Nephron (organoid): Measurements from ENCODE around the gene DPM2.

ENCODE experiments used
- H3K27ac Mint-ChIP-seq, 3 experiments: 2 replicates each; pipeline ENCODE4 v1.8.0; 2020; ENCODE audit warnings: mixed read lengths in 3 of 3, mild to moderate bottlenecking in 2 of 3, moderate library complexity in 1 of 3
- H3K27me3 Mint-ChIP-seq: 2 replicates; pipeline ENCODE4 v1.8.0; 2021; ENCODE audit warnings: low read depth, mild to moderate bottlenecking, moderate library complexity, mixed read lengths
- H3K36me3 Mint-ChIP-seq: 2 replicates; pipeline ENCODE4 v1.8.0; 2020; ENCODE audit warnings: low read depth, mixed read lengths
- H3K4me1 Mint-ChIP-seq: 2 replicates; pipeline ENCODE4 v1.8.0; 2020; ENCODE audit warnings: mixed read lengths
- H3K4me3 Mint-ChIP-seq, 3 experiments: 2 replicates each; pipeline ENCODE4 v1.8.0; 2020; ENCODE audit warnings: mild to moderate bottlenecking in 3 of 3, mixed read lengths in 3 of 3, moderate library complexity in 2 of 3
- H3K9me3 Mint-ChIP-seq: 2 replicates; pipeline ENCODE4 v1.8.0; 2020; ENCODE audit warnings: mixed read lengths
- TF ChIP-seq, protein P1 (sequence below), 3 experiments: fragments of 200-600 bp; sonication (generic); IDR thresholded peaks; one replicate each; pipeline ENCODE4 v1.5.0; 2021; ENCODE audit warnings: antibody characterized with exemption in 3 of 3; ENCODE audit not compliant: unreplicated experiment in 3 of 3

Gene DPM2

DNA sequence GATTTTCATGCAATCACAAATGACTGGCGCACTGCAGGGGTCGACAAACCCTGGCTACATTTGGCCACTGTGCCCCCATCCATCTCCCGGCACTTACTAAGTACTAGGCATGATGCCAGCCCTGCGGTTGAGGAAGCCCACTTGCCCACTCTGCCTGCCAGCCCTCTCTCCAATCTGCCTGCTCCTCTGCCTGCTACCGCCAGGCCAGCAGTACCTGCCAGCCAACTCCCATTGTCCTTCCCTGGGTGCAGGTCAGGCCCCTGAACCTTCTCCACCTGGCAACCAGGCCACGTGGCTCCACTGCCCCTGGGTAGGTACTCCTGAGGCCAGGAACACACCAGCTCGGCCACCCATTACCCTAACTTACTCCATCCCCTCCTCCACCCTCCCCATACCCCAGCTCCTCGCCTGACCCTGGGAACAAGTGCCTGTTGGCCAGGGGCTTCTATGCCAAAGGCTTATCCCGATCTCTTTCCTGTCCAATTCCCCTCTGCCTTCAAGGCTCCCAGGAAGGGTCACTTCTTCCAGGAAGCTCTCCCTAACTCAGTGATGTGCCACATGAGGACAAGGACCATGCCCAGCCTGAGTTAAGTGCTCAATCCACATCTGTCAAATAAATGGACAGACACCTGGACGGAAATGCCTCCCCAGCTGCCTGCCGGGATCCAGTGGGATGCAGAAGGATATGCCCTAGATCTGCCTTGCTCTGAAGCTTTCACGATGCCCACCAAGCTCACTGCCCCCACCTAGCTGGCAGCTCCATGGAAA lies 36.5 kb upstream of the DPM2 start:
- TF ChIP-seq, protein P1, sequence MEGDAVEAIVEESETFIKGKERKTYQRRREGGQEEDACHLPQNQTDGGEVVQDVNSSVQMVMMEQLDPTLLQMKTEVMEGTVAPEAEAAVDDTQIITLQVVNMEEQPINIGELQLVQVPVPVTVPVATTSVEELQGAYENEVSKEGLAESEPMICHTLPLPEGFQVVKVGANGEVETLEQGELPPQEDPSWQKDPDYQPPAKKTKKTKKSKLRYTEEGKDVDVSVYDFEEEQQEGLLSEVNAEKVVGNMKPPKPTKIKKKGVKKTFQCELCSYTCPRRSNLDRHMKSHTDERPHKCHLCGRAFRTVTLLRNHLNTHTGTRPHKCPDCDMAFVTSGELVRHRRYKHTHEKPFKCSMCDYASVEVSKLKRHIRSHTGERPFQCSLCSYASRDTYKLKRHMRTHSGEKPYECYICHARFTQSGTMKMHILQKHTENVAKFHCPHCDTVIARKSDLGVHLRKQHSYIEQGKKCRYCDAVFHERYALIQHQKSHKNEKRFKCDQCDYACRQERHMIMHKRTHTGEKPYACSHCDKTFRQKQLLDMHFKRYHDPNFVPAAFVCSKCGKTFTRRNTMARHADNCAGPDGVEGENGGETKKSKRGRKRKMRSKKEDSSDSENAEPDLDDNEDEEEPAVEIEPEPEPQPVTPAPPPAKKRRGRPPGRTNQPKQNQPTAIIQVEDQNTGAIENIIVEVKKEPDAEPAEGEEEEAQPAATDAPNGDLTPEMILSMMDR (IDR thresholded peaks at IDR 0.05; ENCODE audit: unreplicated experiment in 3 of 3): no peak
- Mint-ChIP-seq H3K36me3 (no peaks in the 10 kb centered on the region), H3K27ac (peak overlapping the region in 2 of 3 experiments; percentile 56 to 72), H3K4me1 (peaks cover 89% of the 10 kb centered on the region), H3K4me3 (peak overlapping the region; percentile 26 to 62 (median 42)), H3K9me3 (no peaks in the 10 kb centered on the region), H3K27me3 (no peaks in the 10 kb centered on the region)

DNA sequence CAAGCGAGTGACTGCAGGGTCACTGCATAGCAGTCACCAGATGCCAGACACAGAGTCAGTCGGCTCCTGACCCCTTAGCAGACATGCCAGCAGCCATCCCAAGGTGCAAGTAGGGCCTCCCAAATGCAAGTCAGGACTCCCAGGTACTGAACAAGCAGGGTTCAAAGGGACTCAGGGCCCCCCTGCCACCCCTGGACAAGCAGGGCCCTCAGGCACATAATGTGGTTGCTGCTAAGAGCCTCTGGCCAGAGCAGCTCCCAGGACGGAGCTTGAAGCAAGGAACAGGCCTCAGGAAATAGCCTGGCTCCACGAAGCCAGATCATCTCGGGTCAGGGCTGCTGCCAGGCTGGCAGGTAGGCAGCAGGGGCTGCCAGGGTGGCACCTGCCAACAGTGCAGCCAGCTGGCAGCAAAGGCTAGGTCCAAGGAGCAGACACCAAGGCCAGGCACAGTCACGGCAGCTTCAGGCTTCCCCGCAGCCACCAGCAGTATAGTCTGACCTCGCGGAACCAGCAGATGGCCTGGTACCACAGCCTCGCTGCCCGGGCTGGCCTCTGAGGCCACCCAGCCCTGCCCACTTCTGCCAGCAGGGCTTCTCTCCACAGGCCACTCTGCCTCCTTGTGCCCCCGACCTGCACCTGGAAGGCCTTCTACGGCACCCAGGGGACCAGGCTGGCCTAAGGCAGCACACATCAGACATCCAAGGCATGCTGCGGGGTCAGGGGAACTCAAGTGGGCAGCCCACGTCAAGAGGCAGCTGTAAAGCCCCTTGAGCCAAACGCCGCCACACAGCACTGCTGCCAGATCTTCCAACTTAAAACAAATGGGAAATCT lies 35.7 kb upstream of the DPM2 start:
- H3K27me3 Mint-ChIP-seq: no peaks in the 10 kb centered on the region
- TF ChIP-seq, protein P1 (IDR thresholded peaks at IDR 0.05; ENCODE audit: unreplicated experiment in 3 of 3): no peak

DNA sequence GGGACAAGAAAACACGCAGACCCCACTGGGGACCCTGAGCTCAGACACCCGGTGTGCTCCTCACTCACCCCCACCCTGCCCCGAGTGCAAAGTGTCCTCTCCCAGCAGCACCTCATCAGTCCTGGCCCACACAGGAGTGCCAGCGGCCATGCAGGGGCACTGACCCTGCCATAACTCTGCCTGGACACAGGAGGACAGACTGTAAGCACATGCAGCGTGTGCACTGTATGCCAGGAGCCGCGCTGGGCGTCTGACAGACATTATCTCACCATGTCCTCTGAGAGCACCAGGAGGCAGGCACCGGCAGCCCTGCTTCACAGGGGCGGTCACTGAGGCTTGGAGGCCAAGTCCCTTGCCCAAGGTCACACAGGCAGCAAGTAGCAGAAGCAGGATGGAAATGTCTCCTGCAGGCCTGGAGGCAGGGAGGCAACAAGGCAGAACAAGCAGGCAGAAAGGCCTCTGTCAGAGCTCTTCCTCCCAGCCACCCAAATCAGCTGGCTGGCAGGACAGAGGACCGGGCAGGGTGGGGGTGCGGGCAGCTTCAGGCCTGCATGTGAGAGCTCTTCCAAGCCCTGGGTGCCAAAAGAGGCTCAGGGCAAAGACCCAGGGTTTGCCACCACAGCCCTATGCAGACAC lies 34.7 kb upstream of the DPM2 start:
- Mint-ChIP-seq H3K27me3 (no peaks in the 10 kb centered on the region), H3K36me3 (no peaks in the 10 kb centered on the region), H3K4me1 (peaks cover 87% of the 10 kb centered on the region), H3K4me3 (peak overlapping the region in 1 of 3 experiments; percentile 15), H3K27ac (peak overlapping the region; percentile 69 to 97 (median 90)), H3K9me3 (no peaks in the 10 kb centered on the region)
- TF ChIP-seq, protein P1 (IDR thresholded peaks at IDR 0.05; ENCODE audit: unreplicated experiment in 3 of 3): no peak

More for the DNA sequence above, 35.7 kb upstream of the DPM2 start:
- Mint-ChIP-seq H3K4me3 (no peak overlapping the region), H3K9me3 (no peaks in the 10 kb centered on the region), H3K36me3 (no peaks in the 10 kb centered on the region), H3K4me1 (peaks cover 93% of the 10 kb centered on the region), H3K27ac (peak overlapping the region; percentile 46 to 97 (median 90))

DNA sequence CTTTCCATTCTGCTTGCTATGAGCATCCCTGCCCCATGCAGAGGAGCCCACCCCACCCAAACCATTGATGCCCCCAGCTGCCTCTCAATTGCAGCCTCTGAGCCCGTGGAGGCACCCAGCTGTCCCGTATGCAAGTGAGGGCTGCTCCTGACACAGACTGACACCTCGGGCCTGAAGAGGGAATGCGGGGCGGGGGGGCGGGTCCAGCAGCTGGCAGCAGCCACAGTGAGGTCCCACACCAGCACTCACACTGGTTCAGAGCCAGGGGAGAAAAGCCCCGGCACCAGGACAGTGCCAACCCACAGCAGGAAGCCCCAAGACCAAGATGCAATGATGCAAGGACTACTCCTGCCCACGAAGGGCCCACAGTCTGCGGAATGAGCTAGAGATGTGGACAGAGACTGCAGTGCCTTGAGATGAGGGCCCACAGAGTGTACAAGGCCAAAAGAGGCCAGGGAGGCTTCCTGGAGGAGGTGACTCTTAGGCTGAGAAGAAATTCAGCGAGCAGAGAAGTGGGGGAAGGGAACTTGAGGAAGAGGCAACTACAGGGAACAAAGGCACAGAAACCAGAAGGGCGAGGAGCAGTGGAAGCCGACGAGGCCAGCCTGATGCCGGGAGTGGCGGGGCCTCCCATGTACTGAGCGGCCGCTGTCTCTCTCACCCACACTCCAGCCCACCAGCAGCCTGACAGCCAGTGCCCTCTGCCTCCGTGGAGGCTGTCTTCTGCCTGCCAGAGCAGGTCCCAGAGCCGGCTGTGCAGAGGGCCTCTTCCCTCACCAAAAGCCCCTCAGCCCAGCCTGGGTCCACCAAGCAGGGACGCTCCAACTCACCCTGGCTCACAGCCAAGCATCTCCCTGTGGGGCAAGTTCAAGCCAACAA lies 33.9 kb upstream of the DPM2 start:
- Mint-ChIP-seq H3K27me3 (no peaks in the 10 kb centered on the region), H3K36me3 (no peaks in the 10 kb centered on the region), H3K9me3 (no peaks in the 10 kb centered on the region), H3K27ac (peak overlapping the region; percentile 69 to 97 (median 90)), H3K4me3 (peak overlapping the region; percentile 10 to 46 (median 24)), H3K4me1 (peaks cover 81% of the 10 kb centered on the region)
- TF ChIP-seq, protein P1 (IDR thresholded peaks at IDR 0.05; ENCODE audit: unreplicated experiment in 3 of 3): no peak
